Measurements from ENCODE around the gene STAT4.

- no peak for TF ChIP-seq POLR2A (IDR thresholded peaks at IDR 0.05)
- no peak for TF ChIP-seq CTCF (IDR thresholded peaks at IDR 0.05)
These were observed 46.3 kb upstream of the STAT4 start for GRCh38 chr2:191197096-191197495.

Data from transverse colon (tissue), 3 donors.